ENCODE results near the gene ZCCHC17.

The ZCCHC17 gene

GRCh38 chr1:31405578-31406245 lies 108.9 kb downstream of the ZCCHC17 start:
- H3K4me1 ChIP-seq (ENCODE audit: insufficient read depth, insufficient read length) = peaks cover 9% of the 10 kb centered on the region
- no peaks in the 10 kb centered on the region for H3K9me3 ChIP-seq (ENCODE audit: insufficient read depth, low read length)
- H3K4me3 ChIP-seq (ENCODE audit: insufficient read length, low read depth) = no peak overlapping the region
- no peaks in the 10 kb centered on the region for H3K27me3 ChIP-seq (ENCODE audit: insufficient read depth, insufficient read length)
- no peak for DNase-seq (ENCODE audit: low read depth, low spot score)
- H3K36me3 ChIP-seq (ENCODE audit: insufficient read depth, insufficient read length, low read length) = no peaks in the 10 kb centered on the region
- H3K9ac ChIP-seq (ENCODE audit: insufficient read length, low read depth) = no peak overlapping the region
- TF ChIP-seq SUZ12 (IDR thresholded peaks at IDR 0.05; ENCODE audit: extremely low read depth, insufficient read depth, insufficient read length) (no peak), ZNF274 (IDR thresholded peaks at IDR 0.05; ENCODE audit: low read depth, low read length) (no peak), YY1 (IDR thresholded peaks at IDR 0.05; ENCODE audit: insufficient read depth, insufficient read length) (no peak)

DNA sequence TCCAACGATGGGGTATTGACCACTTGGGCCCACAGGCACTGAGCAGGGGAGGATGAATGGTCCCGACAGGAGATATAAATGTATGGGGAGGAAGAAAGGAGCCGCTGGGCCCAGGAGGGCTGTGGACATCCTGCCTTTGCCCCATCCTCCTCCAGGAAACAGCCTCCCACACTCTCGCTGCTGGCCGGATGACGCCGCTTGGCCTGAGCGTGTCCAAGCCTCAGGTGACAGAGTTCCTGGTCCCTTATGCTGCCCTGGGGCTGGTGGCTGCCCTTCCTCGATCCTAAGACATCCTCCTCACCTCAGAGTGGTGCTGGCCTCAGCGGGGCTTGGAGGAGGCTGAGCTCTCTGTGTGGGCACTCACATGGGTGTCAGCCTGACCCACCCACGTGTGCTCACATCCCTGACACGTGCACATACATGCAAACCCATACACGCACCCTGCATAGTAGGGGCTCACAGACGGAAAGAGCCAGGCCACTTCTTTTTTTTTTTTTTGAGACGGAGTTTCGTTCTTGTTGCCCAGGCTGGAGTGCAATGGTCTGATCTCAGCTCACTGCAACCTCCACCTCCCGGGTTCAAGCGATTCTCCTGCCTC lies 110.3 kb downstream of the ZCCHC17 start:
- Histone ChIP-seq H3K9ac (ENCODE audit: insufficient read length, low read depth) (no peak overlapping the region), H3K27me3 (ENCODE audit: insufficient read depth, insufficient read length) (peaks cover 9% of the 10 kb centered on the region), H3K4me1 (ENCODE audit: insufficient read depth, insufficient read length) (peaks cover 9% of the 10 kb centered on the region), H3K9me3 (ENCODE audit: insufficient read depth, low read length) (no peaks in the 10 kb centered on the region), H3K4me3 (ENCODE audit: insufficient read length, low read depth) (no peak overlapping the region), H3K36me3 (ENCODE audit: insufficient read depth, insufficient read length, low read length) (no peaks in the 10 kb centered on the region)
- no peak for DNase-seq (ENCODE audit: low read depth, low spot score)
- TF ChIP-seq SUZ12 (IDR thresholded peaks at IDR 0.05; ENCODE audit: extremely low read depth, insufficient read depth, insufficient read length) = no peak
- no peak for TF ChIP-seq ZNF274 (IDR thresholded peaks at IDR 0.05; ENCODE audit: low read depth, low read length)
- TF ChIP-seq YY1 (IDR thresholded peaks at IDR 0.05; ENCODE audit: insufficient read depth, insufficient read length) = no peak

DNA sequence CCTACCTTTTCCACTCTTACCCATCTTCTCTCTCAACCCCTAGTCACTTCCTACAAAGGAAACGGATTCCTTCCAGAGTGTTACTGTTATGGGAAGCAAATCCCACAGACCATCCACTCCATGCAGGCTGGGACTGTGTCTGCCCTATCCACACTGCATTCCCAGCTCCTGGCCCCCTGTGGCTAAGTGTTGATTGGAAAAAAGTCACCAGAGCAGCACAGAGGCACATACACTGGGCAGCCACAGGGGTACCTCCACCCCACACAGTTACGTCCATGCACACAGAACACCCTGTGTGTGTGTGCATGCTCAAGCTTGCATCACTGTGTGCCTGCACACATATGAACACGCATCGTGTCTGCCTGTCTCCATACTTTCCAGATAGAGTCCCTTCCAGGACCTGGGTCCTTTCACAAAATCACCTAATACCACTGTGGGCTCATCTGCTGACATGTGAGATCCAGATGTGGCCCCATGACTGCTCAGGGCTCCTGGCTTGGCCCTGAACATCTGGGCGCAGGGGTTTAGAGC lies 112.0 kb downstream of the ZCCHC17 start:
- no peaks in the 10 kb centered on the region for H3K9me3 ChIP-seq (ENCODE audit: insufficient read depth, low read length)
- no peak overlapping the region for H3K4me3 ChIP-seq (ENCODE audit: insufficient read length, low read depth)
- TF ChIP-seq SUZ12 (IDR thresholded peaks at IDR 0.05; ENCODE audit: extremely low read depth, insufficient read depth, insufficient read length) = no peak
- no peak for TF ChIP-seq YY1 (IDR thresholded peaks at IDR 0.05; ENCODE audit: insufficient read depth, insufficient read length)
- no peak for TF ChIP-seq ZNF274 (IDR thresholded peaks at IDR 0.05; ENCODE audit: low read depth, low read length)
- H3K9ac ChIP-seq (ENCODE audit: insufficient read length, low read depth) = no peak overlapping the region
- no peak for DNase-seq (ENCODE audit: low read depth, low spot score)
- peaks cover 21% of the 10 kb centered on the region for H3K27me3 ChIP-seq (ENCODE audit: insufficient read depth, insufficient read length)
- no peaks in the 10 kb centered on the region for H3K36me3 ChIP-seq (ENCODE audit: insufficient read depth, insufficient read length, low read length)
- peaks cover 6% of the 10 kb centered on the region for H3K4me1 ChIP-seq (ENCODE audit: insufficient read depth, insufficient read length)

- Histone ChIP-seq H3K4me1 (ENCODE audit: insufficient read depth, insufficient read length) (peaks cover 15% of the 10 kb centered on the region), H3K9me3 (ENCODE audit: insufficient read depth, low read length) (no peaks in the 10 kb centered on the region), H3K4me3 (ENCODE audit: insufficient read length, low read depth) (no peak overlapping the region), H3K9ac (ENCODE audit: insufficient read length, low read depth) (no peak overlapping the region), H3K27me3 (ENCODE audit: insufficient read depth, insufficient read length) (peaks cover 21% of the 10 kb centered on the region), H3K36me3 (ENCODE audit: insufficient read depth, insufficient read length, low read length) (no peaks in the 10 kb centered on the region)
- TF ChIP-seq YY1 (IDR thresholded peaks at IDR 0.05; ENCODE audit: insufficient read depth, insufficient read length) = no peak
- DNase-seq (ENCODE audit: low read depth, low spot score) = no peak
Measured at GRCh38 chr1:31409946-31410858, 113.4 kb downstream of the ZCCHC17 start.

- H3K27me3 ChIP-seq (ENCODE audit: insufficient read depth, insufficient read length) = peaks cover 21% of the 10 kb centered on the region
- TF ChIP-seq YY1 (IDR thresholded peaks at IDR 0.05; ENCODE audit: insufficient read depth, insufficient read length) (no peak), ZNF274 (IDR thresholded peaks at IDR 0.05; ENCODE audit: low read depth, low read length) (no peak), SUZ12 (IDR thresholded peaks at IDR 0.05; ENCODE audit: extremely low read depth, insufficient read depth, insufficient read length) (no peak)
- H3K4me1 ChIP-seq (ENCODE audit: insufficient read depth, insufficient read length) = peaks cover 21% of the 10 kb centered on the region
- no peaks in the 10 kb centered on the region for H3K36me3 ChIP-seq (ENCODE audit: insufficient read depth, insufficient read length, low read length)
- no peak for DNase-seq (ENCODE audit: low read depth, low spot score)
- no peak overlapping the region for H3K4me3 ChIP-seq (ENCODE audit: insufficient read length, low read depth)
- no peaks in the 10 kb centered on the region for H3K9me3 ChIP-seq (ENCODE audit: insufficient read depth, low read length)
- no peak overlapping the region for H3K9ac ChIP-seq (ENCODE audit: insufficient read length, low read depth)
Measured at GRCh38 chr1:31410871-31411270, 114.0 kb downstream of the ZCCHC17 start.

GRCh38 chr1:31412205-31412604 lies 115.4 kb downstream of the ZCCHC17 start:
- H3K27me3 ChIP-seq (ENCODE audit: insufficient read depth, insufficient read length) = peaks cover 21% of the 10 kb centered on the region
- H3K9me3 ChIP-seq (ENCODE audit: insufficient read depth, low read length) = no peaks in the 10 kb centered on the region
- H3K4me3 ChIP-seq (ENCODE audit: insufficient read length, low read depth) = no peak overlapping the region
- no peak overlapping the region for H3K9ac ChIP-seq (ENCODE audit: insufficient read length, low read depth)
- H3K4me1 ChIP-seq (ENCODE audit: insufficient read depth, insufficient read length) = peaks cover 26% of the 10 kb centered on the region
- H3K36me3 ChIP-seq (ENCODE audit: insufficient read depth, insufficient read length, low read length) = no peaks in the 10 kb centered on the region
- TF ChIP-seq ZNF274 (IDR thresholded peaks at IDR 0.05; ENCODE audit: low read depth, low read length) (no peak), SUZ12 (IDR thresholded peaks at IDR 0.05; ENCODE audit: extremely low read depth, insufficient read depth, insufficient read length) (no peak), YY1 (IDR thresholded peaks at IDR 0.05; ENCODE audit: insufficient read depth, insufficient read length) (no peak)
- no peak for DNase-seq (ENCODE audit: low read depth, low spot score)

Measured in NT2/D1 (cell line).